Astrocyte (in vitro differentiated cells and primary cell): ENCODE results near the gene KLHDC7A.

ENCODE experiments used
- CTCF ChIP-seq: IDR thresholded peaks from 2 replicates; pipeline ENCODE4 v1.5.1; 2011; ENCODE audit warnings: low read depth, mild to moderate bottlenecking, inconsistent platforms, low read length, moderate library complexity; ENCODE audit not compliant: insufficient read depth
- EZH2 ChIP-seq: IDR thresholded peaks from 2 replicates; pipeline ENCODE4 v1.6.1; 2012; ENCODE audit warnings: mild to moderate bottlenecking, low read length, inconsistent platforms; ENCODE audit not compliant: insufficient read depth

- TF ChIP-seq CTCF (no peak), EZH2 (no peak)
Observed at GRCh38 chr1:18461656-18462055, 19.1 kb upstream of the KLHDC7A start.
